ENCODE measurements around the gene EIF5A. TPM values are rescaled to one million over a fixed set of nuclear protein-coding genes. Genes with fewer than 3 reads are reported as not detected.

Gene EIF5A
- polyA plus RNA-seq, 3 donors from 2014 or later = 235 to 814 (median 797) TPM

DNA sequence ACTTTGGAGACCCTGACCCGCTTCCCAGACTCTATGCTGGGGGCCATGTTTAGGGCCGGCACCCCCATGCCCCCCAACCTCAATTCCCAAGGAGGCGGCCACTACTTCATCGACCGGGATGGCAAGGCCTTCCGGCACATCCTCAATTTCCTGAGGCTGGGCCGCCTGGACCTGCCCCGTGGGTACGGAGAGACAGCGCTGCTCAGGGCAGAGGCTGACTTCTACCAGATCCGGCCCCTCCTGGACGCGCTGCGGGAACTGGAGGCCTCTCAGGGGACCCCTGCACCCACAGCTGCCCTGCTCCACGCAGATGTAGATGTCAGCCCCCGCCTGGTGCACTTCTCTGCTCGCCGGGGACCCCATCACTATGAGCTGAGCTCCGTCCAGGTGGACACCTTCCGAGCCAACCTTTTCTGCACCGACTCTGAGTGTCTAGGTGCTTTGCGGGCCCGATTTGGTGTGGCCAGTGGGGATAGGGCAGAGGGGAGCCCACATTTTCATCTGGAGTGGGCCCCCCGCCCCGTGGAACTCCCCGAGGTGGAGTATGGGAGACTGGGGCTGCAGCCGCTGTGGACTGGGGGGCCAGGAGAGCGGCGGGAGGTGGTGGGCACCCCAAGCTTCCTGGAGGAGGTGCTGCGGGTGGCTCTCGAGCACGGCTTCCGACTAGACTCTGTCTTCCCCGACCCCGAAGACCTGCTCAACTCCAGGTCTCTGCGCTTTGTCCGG lies 45.6 kb downstream of the EIF5A start:
- Mint-ChIP-seq H3K9me3 (no peaks in the 10 kb centered on the region), H3K27me3 (ENCODE audit: low read depth in 3 of 3) (peaks cover 5 to 16% (median 8%) of the 10 kb centered on the region in 3 donors), H3K27ac (peak overlapping the region; percentile 91 to 97 (median 94)), H3K4me1 (peaks cover 39 to 47% of the 10 kb centered on the region in 2 donors), H3K4me3 (peak overlapping the region; percentile 84 to 96 (median 93)), H3K36me3 (peaks cover 0 to 2% (median 0%) of the 10 kb centered on the region in 3 donors)
- DNase-seq = no peak

DNA sequence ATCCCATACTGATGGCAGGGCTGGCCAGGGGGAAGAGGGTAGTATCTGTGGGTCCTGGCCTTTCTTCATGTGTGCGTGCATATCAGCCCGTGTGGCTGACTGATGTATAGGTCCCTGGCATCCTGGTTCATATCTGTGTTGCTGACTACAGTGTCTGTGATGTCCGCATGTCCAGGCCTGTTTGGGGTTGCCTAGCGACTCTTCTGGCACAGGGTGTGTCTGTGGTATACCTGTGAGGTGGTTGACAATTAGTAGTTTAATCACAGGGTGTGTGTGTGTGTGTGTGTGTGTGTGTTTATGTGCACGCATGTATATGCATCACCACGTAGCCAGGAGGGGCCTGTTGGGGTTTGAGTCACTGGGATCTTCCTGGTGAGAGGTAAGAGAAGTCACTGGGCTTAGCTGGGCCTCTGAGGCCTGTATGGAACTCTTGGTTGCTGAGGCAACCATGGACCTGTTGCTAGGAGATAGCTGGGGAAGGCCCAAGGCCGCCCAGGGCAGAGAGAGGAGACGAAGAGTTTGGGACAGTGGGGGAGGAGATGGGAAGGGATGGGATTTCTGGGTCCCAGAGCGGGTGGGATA lies 46.9 kb downstream of the EIF5A start:
- Mint-ChIP-seq H3K4me1 (peaks cover 32 to 41% of the 10 kb centered on the region in 2 donors), H3K27ac (peak overlapping the region in 5 of 6 donors; percentile 32 to 87 (median 66)), H3K4me3 (peak overlapping the region in 2 of 5 donors; percentile 42 to 43), H3K9me3 (no peaks in the 10 kb centered on the region), H3K27me3 (ENCODE audit: low read depth in 3 of 3) (peaks cover 5 to 14% (median 8%) of the 10 kb centered on the region in 3 donors), H3K36me3 (no peaks in the 10 kb centered on the region)
- DNase-seq = no peak

DNA sequence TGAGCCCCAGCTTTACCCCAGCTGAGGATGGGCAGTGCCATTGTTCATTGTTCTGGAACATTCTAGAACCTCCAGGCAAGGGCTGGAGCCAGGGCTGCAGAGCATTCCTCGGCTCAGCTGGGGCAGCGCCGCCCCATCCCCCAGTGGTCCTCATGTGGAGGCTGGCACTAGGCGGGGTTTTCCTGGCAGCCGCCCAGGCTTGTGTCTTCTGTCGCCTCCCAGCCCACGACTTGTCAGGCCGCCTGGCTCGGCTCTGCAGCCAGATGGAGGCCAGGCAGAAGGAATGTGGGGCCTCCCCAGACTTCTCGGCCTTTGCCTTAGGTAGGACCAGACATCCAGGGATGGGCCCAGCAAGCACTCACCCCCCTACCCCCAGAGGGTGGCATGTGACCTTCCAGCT lies 47.6 kb downstream of the EIF5A start, which contains the start of gene TMEM95:
TMEM95 (plus strand) TSS at position 104 of the 400 bp plus-strand sequence; CDS start at position 153, 49 bp downstream.
- no peak for DNase-seq
- Mint-ChIP-seq H3K4me3 (peak within 1 kb of the TSS in 4 of 5 donors; percentile 9 to 84 (median 42)), H3K4me1 (peaks cover 25 to 35% of the 10 kb centered on the region in 2 donors), H3K27me3 (ENCODE audit: low read depth in 3 of 3) (peaks cover 5 to 12% (median 5%) of the 10 kb centered on the region in 3 donors), H3K36me3 (no peaks in the 10 kb centered on the region), H3K9me3 (no peaks in the 10 kb centered on the region), H3K27ac (peak within 1 kb of the TSS in 5 of 6 donors; percentile 32 to 87 (median 66))

DNA sequence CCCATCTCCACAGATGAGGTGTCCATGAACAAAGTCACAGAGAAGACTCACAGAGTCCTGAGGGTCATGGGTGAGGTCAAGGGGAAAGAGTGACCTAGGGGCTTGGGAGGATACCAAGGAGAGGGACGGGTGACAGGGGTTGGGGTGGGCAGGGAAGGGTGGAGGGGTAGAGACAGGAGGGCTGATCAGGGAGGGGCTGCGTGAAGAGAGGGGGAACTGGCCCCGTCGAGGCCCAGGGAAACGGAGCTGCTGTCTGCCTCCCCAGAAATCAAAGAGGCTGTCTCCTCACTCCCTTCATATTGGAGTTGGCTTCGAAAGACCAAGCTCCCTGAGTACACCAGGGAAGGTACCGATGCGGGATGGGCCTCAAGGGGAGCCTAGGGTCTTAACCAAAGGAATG lies 48.1 kb downstream of the EIF5A start:
- H3K4me3 Mint-ChIP-seq = no peak overlapping the region
- peak overlapping the region in 1 of 6 donors; percentile 34 for H3K27ac Mint-ChIP-seq
- H3K36me3 Mint-ChIP-seq = no peaks in the 10 kb centered on the region
- H3K4me1 Mint-ChIP-seq = peaks cover 25 to 35% of the 10 kb centered on the region in 2 donors
- DNase-seq = peak in 1 of 3 donors; percentile 10
- H3K9me3 Mint-ChIP-seq = no peaks in the 10 kb centered on the region
- H3K27me3 Mint-ChIP-seq (ENCODE audit: low read depth in 3 of 3) = peaks cover 5 to 12% (median 5%) of the 10 kb centered on the region in 3 donors

- H3K4me3 Mint-ChIP-seq = peak overlapping the region in 1 of 5 donors; percentile 9
Measured at GRCh38 chr17:7356072-7356549, 48.7 kb downstream of the EIF5A start.

GRCh38 chr17:7356756-7357155 lies 49.3 kb downstream of the EIF5A start:
- Mint-ChIP-seq H3K4me3 (no peak overlapping the region), H3K27ac (no peak overlapping the region), H3K27me3 (ENCODE audit: low read depth in 3 of 3) (peaks cover 2 to 8% (median 5%) of the 10 kb centered on the region in 3 donors), H3K4me1 (peaks cover 25 to 32% of the 10 kb centered on the region in 2 donors), H3K36me3 (no peaks in the 10 kb centered on the region), H3K9me3 (no peaks in the 10 kb centered on the region)
- DNase-seq = no peak

More at GRCh38 chr17:7356072-7356549, 48.7 kb downstream of the EIF5A start:
- Mint-ChIP-seq H3K9me3 (no peaks in the 10 kb centered on the region), H3K27ac (no peak overlapping the region), H3K27me3 (ENCODE audit: low read depth in 3 of 3) (peaks cover 5 to 11% (median 5%) of the 10 kb centered on the region in 3 donors), H3K36me3 (no peaks in the 10 kb centered on the region), H3K4me1 (peaks cover 25 to 35% of the 10 kb centered on the region in 2 donors)
- DNase-seq = peak; percentile 78 to 80 (median 80)

DNA sequence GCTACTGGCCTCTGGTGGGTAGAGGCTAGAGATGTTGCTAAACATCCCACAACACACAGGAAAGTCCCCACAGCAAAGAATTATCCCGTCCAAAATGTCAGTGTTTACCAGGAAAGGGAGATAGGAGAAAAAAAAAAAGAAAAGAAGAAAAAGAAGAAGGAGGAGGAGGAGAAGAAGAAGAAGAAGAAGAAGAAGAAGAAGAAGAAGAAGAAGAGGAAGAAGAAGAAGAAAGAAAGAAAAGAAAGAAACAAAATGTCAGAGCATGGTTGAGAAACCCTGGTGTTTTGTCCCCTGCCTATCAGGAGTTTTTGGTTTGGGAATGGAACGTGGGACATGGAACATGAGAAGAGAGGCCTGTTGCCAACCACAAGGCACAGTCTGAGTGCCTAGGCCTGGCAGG lies 50.0 kb downstream of the EIF5A start:
- DNase-seq = no peak
- Mint-ChIP-seq H3K36me3 (no peaks in the 10 kb centered on the region), H3K27me3 (ENCODE audit: low read depth in 3 of 3) (peaks cover 2 to 4% (median 3%) of the 10 kb centered on the region in 3 donors), H3K9me3 (no peaks in the 10 kb centered on the region), H3K4me3 (no peak overlapping the region), H3K27ac (no peak overlapping the region), H3K4me1 (peaks cover 23 to 29% of the 10 kb centered on the region in 2 donors)

DNA sequence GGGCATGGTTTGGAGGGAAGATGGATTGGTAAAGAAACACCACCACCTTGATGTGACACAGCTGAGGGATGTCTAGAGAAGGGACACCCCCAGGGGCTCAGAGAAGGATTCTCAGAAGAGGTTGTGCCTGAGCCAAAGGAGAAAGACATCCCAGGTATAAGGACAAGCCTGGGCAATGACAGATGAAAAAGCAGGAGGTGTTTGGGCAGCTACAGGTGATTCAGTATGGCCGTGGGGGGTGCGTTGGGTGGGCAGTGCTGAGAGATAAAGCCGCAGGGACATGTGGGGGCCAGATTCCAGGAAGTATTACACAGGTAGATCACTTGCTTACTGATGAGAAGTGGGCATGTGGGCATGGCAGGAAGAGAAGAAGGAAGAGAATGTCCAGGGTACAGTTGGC lies 54.5 kb downstream of the EIF5A start:
- no peaks in the 10 kb centered on the region for H3K9me3 Mint-ChIP-seq
- no peak overlapping the region for H3K4me3 Mint-ChIP-seq
- no peaks in the 10 kb centered on the region for H3K36me3 Mint-ChIP-seq
- H3K4me1 Mint-ChIP-seq = no peaks in the 10 kb centered on the region
- H3K27me3 Mint-ChIP-seq (ENCODE audit: low read depth in 3 of 3) = peaks cover 0 to 2% (median 2%) of the 10 kb centered on the region in 3 donors
- H3K27ac Mint-ChIP-seq = peak overlapping the region in 1 of 6 donors; percentile 26
- DNase-seq = no peak

Other genes starting within 250 kb of the EIF5A start
- 10 to 100 TPM in 2 of 3 donors, under 1 TPM in 1; 0.72 to 13.5 (median 11.7) TPM for gene CLEC10A, start 227.4 kb upstream of the EIF5A start, polyA plus RNA-seq
- 1 to 10 TPM in 1 of 3 donors, under 1 TPM in 1, not detected in 1; 0.57 to 3.2 TPM for gene ASGR2, start 192.8 kb upstream of the EIF5A start, polyA plus RNA-seq
- under 1 TPM; 0.55 to 0.84 (median 0.81) TPM for gene ASGR1, start 128.3 kb upstream of the EIF5A start, polyA plus RNA-seq
- gene DLG4, start 87.8 kb upstream of the EIF5A start, polyA plus RNA-seq = under 1 TPM in 1 of 3 donors, not detected in 2; 0.36 TPM
- 100 to 1,000 TPM; 138 to 180 (median 141) TPM for gene ACADVL, start 87.7 kb upstream of the EIF5A start, polyA plus RNA-seq
- gene DVL2, start 73.1 kb upstream of the EIF5A start, polyA plus RNA-seq = 10 to 100 TPM; 19.4 to 28.5 (median 25.2) TPM
- 10 to 100 TPM; 11.9 to 41.4 (median 17.7) TPM for gene PHF23, start 68.2 kb upstream of the EIF5A start, polyA plus RNA-seq
- 100 to 1,000 TPM; 764 to 982 (median 905) TPM for gene GABARAP, start 65.2 kb upstream of the EIF5A start, polyA plus RNA-seq
- gene CTDNEP1, start 55.9 kb upstream of the EIF5A start, polyA plus RNA-seq = 10 to 100 TPM; 33.2 to 61.1 (median 57.8) TPM
- gene ELP5, start 55.4 kb upstream of the EIF5A start, polyA plus RNA-seq = 100 to 1,000 TPM in 1 of 3 donors, 10 to 100 TPM in 2; 65.0 to 108 (median 89.0) TPM
- 1 to 10 TPM; 2.5 to 8.7 (median 3.7) TPM for gene CLDN7, start 45.1 kb upstream of the EIF5A start, polyA plus RNA-seq
- gene SLC2A4, start 25.9 kb upstream of the EIF5A start, polyA plus RNA-seq = under 1 TPM in 1 of 3 donors, not detected in 2; 0.26 TPM
- gene YBX2, start 13.0 kb upstream of the EIF5A start, polyA plus RNA-seq = not detected
- gene GPS2, start 7.7 kb downstream of the EIF5A start, polyA plus RNA-seq = 100 to 1,000 TPM; 100 to 129 (median 123) TPM
- 1 to 10 TPM in 2 of 3 donors, under 1 TPM in 1; 0.58 to 2.8 (median 1.4) TPM for gene NEURL4, start 21.7 kb downstream of the EIF5A start, polyA plus RNA-seq
- gene ACAP1, start 28.9 kb downstream of the EIF5A start, polyA plus RNA-seq = 100 to 1,000 TPM; 137 to 227 (median 214) TPM
- gene KCTD11, start 44.5 kb downstream of the EIF5A start, polyA plus RNA-seq = 10 to 100 TPM in 1 of 3 donors, 1 to 10 TPM in 2; 5.5 to 13.0 (median 9.4) TPM
- not detected for gene TMEM95, start 47.5 kb downstream of the EIF5A start, polyA plus RNA-seq
- under 1 TPM in 2 of 3 donors, not detected in 1; 0.21 to 0.29 TPM for gene TNK1, start 73.5 kb downstream of the EIF5A start, polyA plus RNA-seq
- gene PLSCR3, start 86.9 kb downstream of the EIF5A start, polyA plus RNA-seq = 10 to 100 TPM; 38.1 to 82.5 (median 54.2) TPM
- 100 to 1,000 TPM in 1 of 3 donors, 10 to 100 TPM in 2; 30.7 to 116 (median 60.7) TPM for gene TMEM256, start 96.5 kb downstream of the EIF5A start, polyA plus RNA-seq
- not detected for gene NLGN2, start 100.2 kb downstream of the EIF5A start, polyA plus RNA-seq
- gene SPEM1, start 112.7 kb downstream of the EIF5A start, polyA plus RNA-seq = not detected
- gene SPEM2, start 118.0 kb downstream of the EIF5A start, polyA plus RNA-seq = not detected
- gene SPEM3, start 121.2 kb downstream of the EIF5A start, polyA plus RNA-seq = not detected
- gene TMEM102, start 127.8 kb downstream of the EIF5A start, polyA plus RNA-seq = 10 to 100 TPM; 15.9 to 27.9 (median 16.4) TPM
- not detected for gene FGF11, start 131.9 kb downstream of the EIF5A start, polyA plus RNA-seq
- gene CHRNB1, start 137.4 kb downstream of the EIF5A start, polyA plus RNA-seq = 10 to 100 TPM; 32.4 to 41.3 (median 38.5) TPM
- 10 to 100 TPM in 1 of 3 donors, 1 to 10 TPM in 2; 4.4 to 25.8 (median 8.3) TPM for gene ZBTB4, start 172.0 kb downstream of the EIF5A start, polyA plus RNA-seq
- not detected for gene SLC35G6, start 173.8 kb downstream of the EIF5A start, polyA plus RNA-seq
- gene POLR2A, start 176.7 kb downstream of the EIF5A start, polyA plus RNA-seq = 10 to 100 TPM; 16.0 to 67.8 (median 25.7) TPM
- gene TNFSF12, start 241.4 kb downstream of the EIF5A start, polyA plus RNA-seq = 10 to 100 TPM; 32.1 to 69.9 (median 32.7) TPM